Skeletal muscle cell (primary cell): Measurements from ENCODE around the gene RGS6.

Experiments
- DNase-seq: peaks from one replicate; pipeline ENCODE4 v3.0.0-alpha.2; 2010; ENCODE audit warnings: low read depth
- H3K4me3 ChIP-seq: 2 replicates; pipeline ENCODE4 v1.5.1; 2011; ENCODE audit warnings: low read depth, mild to moderate bottlenecking, control low read depth, low read length, moderate library complexity

Gene RGS6

GRCh38 chr14:72615451-72616121, 683.4 kb downstream of the RGS6 start:
- no peak overlapping the region for H3K4me3 ChIP-seq
- peak; percentile 41 for DNase-seq
